IPS-15b (cell line): ENCODE results near the gene MS4A8.
"Not testable (repeated sequence)": the region's sequence is repeated elsewhere in the genome, so short reads cannot be mapped to it uniquely, and the experiment has no call there.

Experiments used
- H3K27me3 ChIP-seq: one replicate; pipeline ENCODE4 v1.6.1; 2013; ENCODE audit warnings: low read length; ENCODE audit not compliant: control insufficient read depth, insufficient read depth
- H3K36me3 ChIP-seq: one replicate; pipeline ENCODE4 v1.6.1; 2013; ENCODE audit warnings: low read length; ENCODE audit not compliant: control insufficient read depth, insufficient read depth
- H3K4me1 ChIP-seq: one replicate; pipeline ENCODE4 v1.6.1; 2013; ENCODE audit warnings: mild to moderate bottlenecking, low read length; ENCODE audit not compliant: control insufficient read depth, insufficient read depth
- H3K4me3 ChIP-seq: one replicate; pipeline ENCODE4 v1.5.1; 2013; ENCODE audit warnings: low read depth, low read length
- H3K9ac ChIP-seq: one replicate; pipeline ENCODE4 v1.6.1; 2013; ENCODE audit warnings: low read depth, mild to moderate bottlenecking, low read length
- H3K9me3 ChIP-seq: one replicate; pipeline ENCODE4 v1.6.1; 2013; ENCODE audit warnings: mild to moderate bottlenecking, low read length; ENCODE audit not compliant: control insufficient read depth, insufficient read depth

The MS4A8 gene

DNA sequence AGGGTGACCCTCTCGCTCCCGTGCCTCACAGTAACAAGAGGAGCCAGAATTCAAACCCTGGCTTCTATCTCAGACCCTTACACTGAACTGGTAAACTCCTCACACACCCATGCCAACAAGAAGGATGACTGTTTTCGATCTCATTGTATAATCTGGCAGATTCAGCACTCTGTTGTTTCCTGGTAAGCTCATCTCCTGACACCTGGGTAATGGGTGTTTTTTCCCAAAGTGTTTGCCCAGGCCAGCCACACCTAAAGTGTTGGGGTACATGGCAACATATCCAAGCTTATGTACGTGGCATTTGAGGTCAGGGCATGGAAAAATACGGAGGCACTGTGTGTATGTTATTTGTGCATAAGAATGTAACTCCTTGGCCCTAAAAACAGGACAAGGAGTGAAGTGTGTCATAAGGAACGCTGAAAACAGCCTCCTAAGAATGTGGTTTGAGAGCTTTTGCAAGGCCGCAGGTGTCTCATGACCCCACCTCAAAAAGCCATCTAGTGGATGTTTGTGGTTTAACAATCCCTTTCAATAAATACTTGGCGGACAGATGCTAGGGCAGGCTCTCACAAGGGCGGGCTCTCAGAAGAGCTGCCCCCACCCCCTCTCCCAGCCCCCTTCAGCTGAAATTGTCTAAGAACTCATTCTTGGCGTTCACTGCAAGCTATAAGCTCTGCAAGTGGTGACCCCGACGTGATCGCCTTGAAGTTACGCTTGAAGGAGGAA is 57.1 kb downstream of the MS4A8 start, which contains the start of gene MS4A15:
MS4A15 (plus strand) TSS at position 561 of the 726 bp plus-strand sequence. CDS start 6,867 bp downstream, outside the sequence.
- H3K9ac ChIP-seq, result no peak within 1 kb of the TSS
- H3K27me3 ChIP-seq, result no peaks in the 10 kb centered on the region
- peaks cover 3% of the 10 kb centered on the region for H3K4me1 ChIP-seq
- no peaks in the 10 kb centered on the region for H3K36me3 ChIP-seq
- H3K4me3 ChIP-seq, result no peak within 1 kb of the TSS
- no peaks in the 10 kb centered on the region for H3K9me3 ChIP-seq

GRCh38 chr11:60757231-60757800 is 57.9 kb downstream of the MS4A8 start:
- Histone ChIP-seq H3K9me3 (no peaks in the 10 kb centered on the region), H3K9ac (no peak overlapping the region), H3K36me3 (no peaks in the 10 kb centered on the region), H3K4me3 (no peak overlapping the region), H3K4me1 (peaks cover 3% of the 10 kb centered on the region), H3K27me3 (no peaks in the 10 kb centered on the region)

- not testable (repeated sequence) for H3K4me1 ChIP-seq, H3K4me3 ChIP-seq, H3K9ac ChIP-seq, H3K36me3 ChIP-seq, H3K9me3 ChIP-seq, H3K27me3 ChIP-seq
Observed at GRCh38 chr11:60758671-60759070, 59.3 kb downstream of the MS4A8 start.

DNA sequence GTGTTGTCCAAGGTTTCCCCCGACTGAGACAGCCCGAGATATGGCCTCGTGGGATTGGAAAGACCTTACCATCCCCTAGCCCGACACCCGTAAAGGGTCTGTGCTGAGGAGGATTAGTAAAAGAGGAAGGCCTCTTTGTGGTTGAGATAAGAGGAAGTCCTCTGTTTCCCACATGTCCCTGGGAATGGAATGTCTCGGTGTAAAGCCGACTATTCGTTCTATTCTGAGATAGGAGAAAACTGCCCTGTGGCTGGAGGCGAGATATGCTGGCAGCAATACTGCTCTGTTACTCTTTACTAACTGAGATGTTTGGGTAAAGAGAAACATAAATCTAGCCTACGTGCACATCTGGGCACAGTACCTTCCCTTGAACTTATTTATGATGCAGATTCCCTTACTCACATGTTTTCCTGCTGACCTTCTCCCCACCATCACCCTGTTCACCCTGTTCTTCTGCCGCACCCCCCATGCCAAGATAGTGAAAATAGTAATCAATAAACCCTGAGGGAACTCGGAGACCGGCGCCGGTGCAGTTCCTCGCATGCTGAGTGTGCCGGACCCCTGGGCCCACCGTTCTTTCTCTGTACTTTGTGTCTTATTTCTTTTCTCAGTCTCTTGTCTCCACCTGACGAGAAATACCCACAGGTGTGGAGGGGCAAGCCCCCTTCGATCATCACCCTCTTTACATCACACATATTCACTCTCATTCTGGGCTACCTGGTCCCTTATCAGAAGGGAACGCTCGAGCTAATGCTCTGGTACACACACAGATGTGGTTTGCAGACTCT is 60.2 kb downstream of the MS4A8 start:
- not testable (repeated sequence) for H3K4me3 ChIP-seq, H3K9ac ChIP-seq, H3K9me3 ChIP-seq, H3K27me3 ChIP-seq, H3K36me3 ChIP-seq, H3K4me1 ChIP-seq

- Histone ChIP-seq H3K4me3 (no peak overlapping the region), H3K36me3 (no peaks in the 10 kb centered on the region), H3K9me3 (no peaks in the 10 kb centered on the region), H3K9ac (no peak overlapping the region), H3K4me1 (no peaks in the 10 kb centered on the region), H3K27me3 (no peaks in the 10 kb centered on the region)
Observed at GRCh38 chr11:60761436-60762190, 62.2 kb downstream of the MS4A8 start.

DNA sequence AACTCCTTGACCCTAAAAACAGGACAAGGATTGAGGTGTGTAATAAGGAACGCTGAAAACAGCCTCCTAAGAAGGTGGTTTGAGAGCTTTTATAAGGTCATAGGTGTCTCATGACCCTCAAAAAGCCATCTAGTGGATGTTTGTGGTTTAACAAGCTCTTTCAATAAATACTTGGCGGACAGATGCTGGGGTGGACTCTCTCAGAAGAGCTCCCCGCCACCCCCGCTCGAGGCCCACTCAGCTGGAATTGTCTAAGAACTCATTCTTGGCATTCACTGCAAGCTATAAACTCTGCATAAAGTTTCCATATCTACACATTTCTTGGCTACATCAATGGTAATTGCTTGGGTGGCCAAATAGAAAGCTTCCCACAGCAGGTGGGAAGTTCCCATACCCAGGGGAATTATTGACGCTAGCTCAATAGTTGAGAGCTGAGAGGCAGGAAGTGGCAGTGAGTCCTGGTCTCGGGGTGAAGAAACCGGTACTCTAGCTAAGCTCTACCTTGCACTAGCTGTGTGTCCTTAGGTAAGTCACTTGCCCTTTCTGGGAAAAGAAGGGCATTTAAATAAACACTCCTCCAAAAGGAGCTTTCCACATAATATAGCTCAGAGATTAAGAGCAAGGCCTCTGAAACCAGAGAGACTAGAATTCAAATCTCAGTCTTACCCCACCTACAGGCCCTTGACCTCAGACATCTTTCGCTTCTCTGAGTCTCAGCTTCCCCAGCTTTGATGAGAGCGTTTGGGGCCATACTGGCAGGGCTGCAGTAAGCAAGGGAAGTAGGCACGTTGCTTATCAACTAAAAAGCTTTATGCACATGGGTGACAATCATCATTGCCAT is 63.7 kb downstream of the MS4A8 start:
- H3K36me3 ChIP-seq, result no peaks in the 10 kb centered on the region
- H3K4me1 ChIP-seq, result no peaks in the 10 kb centered on the region
- H3K9me3 ChIP-seq, result no peaks in the 10 kb centered on the region
- peaks cover 4% of the 10 kb centered on the region for H3K27me3 ChIP-seq
- H3K9ac ChIP-seq, result no peak overlapping the region
- H3K4me3 ChIP-seq, result no peak overlapping the region

- H3K9ac ChIP-seq, result no peak overlapping the region
- H3K4me3 ChIP-seq, result no peak overlapping the region
- H3K9me3 ChIP-seq, result no peaks in the 10 kb centered on the region
- peaks cover 11% of the 10 kb centered on the region for H3K27me3 ChIP-seq
- H3K36me3 ChIP-seq, result no peaks in the 10 kb centered on the region
- no peaks in the 10 kb centered on the region for H3K4me1 ChIP-seq
Observed at GRCh38 chr11:60763692-60764369, 64.4 kb downstream of the MS4A8 start.

GRCh38 chr11:60764879-60765278 is 65.5 kb downstream of the MS4A8 start:
- Histone ChIP-seq H3K9me3 (no peaks in the 10 kb centered on the region), H3K4me1 (no peaks in the 10 kb centered on the region), H3K36me3 (no peaks in the 10 kb centered on the region), H3K9ac (no peak overlapping the region), H3K4me3 (no peak overlapping the region), H3K27me3 (peaks cover 11% of the 10 kb centered on the region)

DNA sequence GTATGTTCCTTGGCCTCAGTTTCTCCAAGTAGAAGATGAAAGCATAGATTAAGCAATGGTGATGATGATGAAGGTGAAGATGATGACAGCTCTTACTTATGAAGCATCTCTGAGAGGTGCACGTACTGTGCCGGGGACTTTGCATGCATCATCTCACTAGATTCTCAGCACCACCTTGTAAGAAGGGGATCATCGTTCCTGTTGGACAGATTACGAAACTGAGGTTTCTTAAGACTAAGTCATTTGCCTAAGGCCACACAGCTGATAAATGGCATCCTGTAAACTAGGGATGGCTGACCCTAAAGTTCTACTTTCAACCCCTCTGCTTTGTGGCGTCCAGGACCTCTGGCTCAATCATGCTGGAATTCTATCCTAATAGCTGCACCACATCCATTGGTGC is 65.9 kb downstream of the MS4A8 start:
- H3K36me3 ChIP-seq, result no peaks in the 10 kb centered on the region
- peaks cover 11% of the 10 kb centered on the region for H3K27me3 ChIP-seq
- no peaks in the 10 kb centered on the region for H3K9me3 ChIP-seq
- no peak overlapping the region for H3K9ac ChIP-seq
- no peak overlapping the region for H3K4me3 ChIP-seq
- no peaks in the 10 kb centered on the region for H3K4me1 ChIP-seq
